ENCODE results near the gene SRRM5. TPM values are rescaled to one million over a fixed set of nuclear protein-coding genes. Genes with fewer than 3 reads are reported as not detected.

Gene SRRM5
- total and polyA plus RNA-seq, 10 donors, result 0.26 to 0.94 (median 0.46) TPM

- intact Hi-C loops (cut with DNase I; ENCODE audit: low total_unique reads), result no loop called here
- DNase-seq, result peak; percentile 78
- WGBS, 5 donors, result 96 to 97% (median 96%) methylated on average over 48 to 63 of the region's 63 CpGs
These were observed 19.8 kb upstream of the SRRM5 start for GRCh38 chr19:43591904-43592772.

GRCh38 chr19:43592800-43593350 is 19.0 kb upstream of the SRRM5 start:
- TF ChIP-seq CTCF (IDR thresholded peaks at IDR 0.05 in 8 of 11, conservative IDR thresholded peaks at IDR 0.05 in 3 of 11) (no peak), POLR2AphosphoS5 (IDR thresholded peaks at IDR 0.05) (peak in 1 of 3 donors; percentile 19)
- Histone ChIP-seq H3K36me3 (peaks cover 0 to 58% (median 28%) of the 10 kb centered on the region in 6 donors), H3K4me3 (no peak overlapping the region), H3K27me3 (replicated peaks in 1 of 7) (no peaks in the 10 kb centered on the region), H3K4me1 (peaks cover 26 to 58% (median 39%) of the 10 kb centered on the region in 6 donors), H3K9me3 (no peaks in the 10 kb centered on the region), H3K27ac (no peak overlapping the region)
- 94 to 97% (median 96%) methylated on average over 24 to 37 of the region's 37 CpGs for WGBS, 5 donors
- intact Hi-C loops (cut with DNase I; ENCODE audit: low total_unique reads), result no loop called here
- no peak for DNase-seq

More at GRCh38 chr19:43591904-43592772, 19.8 kb upstream of the SRRM5 start:
- no peak for TF ChIP-seq POLR2AphosphoS5 (IDR thresholded peaks at IDR 0.05)
- TF ChIP-seq CTCF (IDR thresholded peaks at IDR 0.05 in 8 of 11, conservative IDR thresholded peaks at IDR 0.05 in 3 of 11), result no peak
- no peak for TF ChIP-seq POLR2A (IDR thresholded peaks at IDR 0.05)
- Histone ChIP-seq H3K27ac (no peak overlapping the region), H3K4me1 (peaks cover 20 to 51% (median 32%) of the 10 kb centered on the region in 6 donors), H3K4me3 (no peak overlapping the region), H3K36me3 (peaks cover 0 to 64% (median 28%) of the 10 kb centered on the region in 6 donors), H3K9me3 (no peaks in the 10 kb centered on the region), H3K27me3 (replicated peaks in 1 of 7) (no peaks in the 10 kb centered on the region)

- H3K4me1 ChIP-seq, result peaks cover 28 to 71% (median 46%) of the 10 kb centered on the region in 6 donors
- peaks cover 0 to 60% (median 35%) of the 10 kb centered on the region in 6 donors for H3K36me3 ChIP-seq
- no peaks in the 10 kb centered on the region for H3K9me3 ChIP-seq
- H3K27me3 ChIP-seq (replicated peaks in 1 of 7), result no peaks in the 10 kb centered on the region
- intact Hi-C loops (cut with DNase I; ENCODE audit: low total_unique reads), result no loop called here
- TF ChIP-seq POLR2AphosphoS5 (IDR thresholded peaks at IDR 0.05), result no peak
- TF ChIP-seq POLR2A (IDR thresholded peaks at IDR 0.05), result no peak
- TF ChIP-seq CTCF (IDR thresholded peaks at IDR 0.05 in 8 of 11, conservative IDR thresholded peaks at IDR 0.05 in 3 of 11), result no peak
- peak overlapping the region; percentile 47 to 83 (median 68) for H3K4me3 ChIP-seq
- H3K27ac ChIP-seq, result peak overlapping the region in 7 of 8 donors; percentile 80 to 98 (median 96)
- no peak for DNase-seq
- 87 to 94% (median 91%) methylated on average over 10 of the region's 10 CpGs for WGBS, 5 donors
These were observed 17.7 kb upstream of the SRRM5 start for GRCh38 chr19:43594081-43594697.
